Common myeloid progenitor, CD34-positive (primary cell): ENCODE data around the gene WWOX.

Experiments
- CTCF ChIA-PET: fragments of 350-600 bp; sonication (Branson Sonifier 250); formaldehyde crosslinking; loops from one replicate; lab custom pipeline; 2021; ENCODE audit warnings: antibody characterized with exemption; lab: Charles Lee
- POLR2A ChIA-PET: fragments of 350-600 bp; sonication (Branson Sonifier 250); formaldehyde crosslinking; loops from one replicate; lab custom pipeline; 2021; ENCODE audit warnings: antibody characterized with exemption; lab: Charles Lee
- DNase-seq, 3 donors: peaks; one replicate each; pipeline versions ENCODE4 v3.0.0 to v3.0.0-alpha.2; 2013
- H3K27ac ChIP-seq, 2 experiments: 1 replicate in 1 of 2; 2 replicates in 1 of 2; pipeline ENCODE4 v1.7.0; 2013; ENCODE audit warnings: inconsistent platforms in 2 of 2, low read length in 2 of 2, mild to moderate bottlenecking in 2 of 2, low read depth in 1 of 2, moderate library complexity in 1 of 2; ENCODE audit not compliant: severe bottlenecking in 2 of 2, insufficient read depth in 1 of 2, poor library complexity in 1 of 2
- H3K27me3 ChIP-seq, 5 experiments: replicated peaks in 2 of 5; 1 replicate in 3 of 5; 2 replicates in 2 of 5; pipeline versions ENCODE4 v1.6.1 to v1.7.0; 2013; ENCODE audit warnings: low read length in 4 of 5, mild to moderate bottlenecking in 2 of 5, moderate library complexity in 2 of 5, inconsistent platforms in 1 of 5; ENCODE audit not compliant: insufficient read depth in 5 of 5, control insufficient read depth in 4 of 5
- H3K36me3 ChIP-seq, 4 experiments: 1 replicate in 2 of 4; 2 replicates in 2 of 4; pipeline versions ENCODE4 v1.6.1 to v1.7.0; 2013; ENCODE audit warnings: low read length in 3 of 4, control low read depth in 1 of 4, mild to moderate bottlenecking in 1 of 4; ENCODE audit not compliant: control insufficient read depth in 4 of 4, insufficient read depth in 4 of 4
- H3K4me1 ChIP-seq, 4 experiments: 1 replicate in 3 of 4; 2 replicates in 1 of 4; pipeline versions ENCODE4 v1.6.1 to v1.7.1; 2013; ENCODE audit warnings: low read length in 3 of 4, mild to moderate bottlenecking in 3 of 4, control low read depth in 1 of 4, inconsistent platforms in 1 of 4, moderate library complexity in 1 of 4; ENCODE audit not compliant: control insufficient read depth in 4 of 4, insufficient read depth in 4 of 4; ENCODE audit errors: control extremely low read depth in 1 of 4
- H3K4me3 ChIP-seq, 7 experiments: 1 replicate in 4 of 7; 2 replicates in 3 of 7; pipeline versions ENCODE4 v1.5.1 to v1.7.0; 2013; ENCODE audit warnings: mild to moderate bottlenecking in 7 of 7, low read length in 6 of 7, moderate library complexity in 6 of 7, inconsistent platforms in 2 of 7, low read depth in 2 of 7, control low read depth in 1 of 7; ENCODE audit not compliant: insufficient read depth in 4 of 7, control insufficient read depth in 1 of 7; ENCODE audit errors: extremely low read depth in 1 of 7
- H3K9me3 ChIP-seq, 5 experiments: 1 replicate in 4 of 5; 2 replicates in 1 of 5; pipeline versions ENCODE4 v1.6.1 to v1.7.1; 2013; ENCODE audit warnings: low read length in 4 of 5, mild to moderate bottlenecking in 2 of 5, inconsistent platforms in 1 of 5, low read depth in 1 of 5, moderate library complexity in 1 of 5; ENCODE audit not compliant: control insufficient read depth in 4 of 5, insufficient read depth in 2 of 5; ENCODE audit errors: control extremely low read depth in 1 of 5
- WGBS: methylation state at CpG from one replicate; pipeline ENCODE4 v1.1.5; 2013; ENCODE audit not compliant: insufficient coverage; 5-methylcytosine and 5-hydroxymethylcytosine counted together

The WWOX gene

GRCh38 chr16:79037521-79038373 lies 938.3 kb downstream of the WWOX start:
- CTCF ChIA-PET: no interaction called here
- Histone ChIP-seq H3K36me3 (no peaks in the 10 kb centered on the region), H3K9me3 (peaks cover 0 to 7% (median 0%) of the 10 kb centered on the region in 5 experiments), H3K27me3 (no peaks in the 10 kb centered on the region), H3K4me3 (no peak overlapping the region), H3K4me1 (peaks cover 0 to 5% (median 3%) of the 10 kb centered on the region in 4 experiments), H3K27ac (no peak overlapping the region)
- WGBS: 97% methylated on average over 7 of the region's 10 CpGs
- POLR2A ChIA-PET: no interaction called here
- DNase-seq: no peak

GRCh38 chr16:79041206-79041605 lies 941.8 kb downstream of the WWOX start:
- CTCF ChIA-PET: interaction anchor here (1.7 kb wide), 1 partner anchor 15 kb away, joined by 4 read pairs; no protein-coding TSS in a partner anchor
- H3K9me3 ChIP-seq: peaks cover 0 to 5% (median 0%) of the 10 kb centered on the region in 5 experiments
- WGBS: 95% methylated on average over 8 of the region's 8 CpGs
- H3K27me3 ChIP-seq: no peaks in the 10 kb centered on the region
- no peak overlapping the region for H3K27ac ChIP-seq
- H3K36me3 ChIP-seq: no peaks in the 10 kb centered on the region
- H3K4me3 ChIP-seq: no peak overlapping the region
- POLR2A ChIA-PET: interaction anchor here (0.6 kb wide), 1 partner anchor 287 kb away, joined by 5 read pairs; no protein-coding TSS in a partner anchor
- no peak for DNase-seq
- H3K4me1 ChIP-seq: peaks cover 3 to 11% (median 8%) of the 10 kb centered on the region in 4 experiments

- CTCF ChIA-PET: interaction anchor here (1.7 kb wide), 1 partner anchor 14 kb away, joined by 4 read pairs; no protein-coding TSS in a partner anchor
- Histone ChIP-seq H3K4me3 (no peak overlapping the region), H3K27me3 (no peaks in the 10 kb centered on the region), H3K36me3 (no peaks in the 10 kb centered on the region), H3K4me1 (peaks cover 3 to 11% (median 8%) of the 10 kb centered on the region in 4 experiments), H3K27ac (no peak overlapping the region), H3K9me3 (no peaks in the 10 kb centered on the region)
- POLR2A ChIA-PET: no interaction called here
- no peak for DNase-seq
- WGBS: 100% methylated on average over 1 of the region's 2 CpGs
Observed at GRCh38 chr16:79042141-79042540, 942.7 kb downstream of the WWOX start.

- ChIA-PET CTCF (interaction anchor here (1.0 kb wide), 1 partner anchor 9 kb away, joined by 3 read pairs; no protein-coding TSS in a partner anchor), POLR2A (interaction anchor here (0.6 kb wide), 2 partner anchors 256 to 743 kb away, joined by 3 to 5 read pairs; no protein-coding TSS in a partner anchor)
- Histone ChIP-seq H3K36me3 (no peaks in the 10 kb centered on the region), H3K4me3 (no peak overlapping the region), H3K27ac (no peak overlapping the region), H3K4me1 (peaks cover 3 to 11% (median 8%) of the 10 kb centered on the region in 4 experiments), H3K27me3 (no peaks in the 10 kb centered on the region), H3K9me3 (no peaks in the 10 kb centered on the region)
- DNase-seq: peak in 1 of 3 donors; percentile 6
- 0% methylated on average over 1 of the region's 3 CpGs for WGBS
Observed at GRCh38 chr16:79042886-79043285, 943.4 kb downstream of the WWOX start.

- POLR2A ChIA-PET: no interaction called here
- Histone ChIP-seq H3K36me3 (no peaks in the 10 kb centered on the region), H3K9me3 (no peaks in the 10 kb centered on the region), H3K4me1 (peaks cover 3 to 7% (median 7%) of the 10 kb centered on the region in 4 experiments), H3K27me3 (no peaks in the 10 kb centered on the region), H3K27ac (no peak overlapping the region), H3K4me3 (no peak overlapping the region)
- 100% methylated on average over 1 of the region's 2 CpGs for WGBS
- no peak for DNase-seq
- CTCF ChIA-PET: interaction anchor here (0.8 to 2.3 kb wide), 8 partner anchors 9 to 1039 kb away, joined by 3 to 6 read pairs (median 4); no protein-coding TSS in a partner anchor
Observed at GRCh38 chr16:79045191-79045590, 945.7 kb downstream of the WWOX start.

- CTCF ChIA-PET: interaction anchor here (0.6 to 2.2 kb wide), 8 partner anchors 13 to 1037 kb away, joined by 3 to 7 read pairs (median 3); no protein-coding TSS in a partner anchor
- Histone ChIP-seq H3K27ac (no peak overlapping the region), H3K27me3 (no peaks in the 10 kb centered on the region), H3K4me3 (no peak overlapping the region), H3K9me3 (no peaks in the 10 kb centered on the region), H3K36me3 (no peaks in the 10 kb centered on the region), H3K4me1 (peaks cover 3 to 7% (median 7%) of the 10 kb centered on the region in 4 experiments)
- peak; percentile 30 to 61 (median 61) for DNase-seq
- POLR2A ChIA-PET: no interaction called here
- WGBS: 100% methylated on average over 1 of the region's 3 CpGs
Observed at GRCh38 chr16:79047337-79047736, 947.9 kb downstream of the WWOX start.

GRCh38 chr16:79049040-79049439 lies 949.6 kb downstream of the WWOX start:
- no peaks in the 10 kb centered on the region for H3K36me3 ChIP-seq
- POLR2A ChIA-PET: no interaction called here
- WGBS: 98% methylated on average over 6 of the region's 6 CpGs
- DNase-seq: no peak
- H3K4me3 ChIP-seq: no peak overlapping the region
- H3K27ac ChIP-seq: no peak overlapping the region
- CTCF ChIA-PET: interaction anchor here (1.2 kb wide), 1 partner anchor 29 kb away, joined by 3 read pairs; no protein-coding TSS in a partner anchor
- no peaks in the 10 kb centered on the region for H3K4me1 ChIP-seq
- H3K27me3 ChIP-seq: no peaks in the 10 kb centered on the region
- H3K9me3 ChIP-seq: no peaks in the 10 kb centered on the region
